GM18498 (cell line): Measurements from ENCODE around the gene PRKCD.
A peak's percentile ranks its signal among the peaks of the same experiment; 100 is the strongest.

ENCODE experiments used
- ATAC-seq: cut with Tn5 transposase; IDR thresholded peaks from one replicate; pipeline ENCODE4 v1.9.1; 2021; ENCODE audit warnings: mild to moderate bottlenecking, moderate library complexity; ENCODE audit not compliant: unreplicated experiment

Gene PRKCD

DNA sequence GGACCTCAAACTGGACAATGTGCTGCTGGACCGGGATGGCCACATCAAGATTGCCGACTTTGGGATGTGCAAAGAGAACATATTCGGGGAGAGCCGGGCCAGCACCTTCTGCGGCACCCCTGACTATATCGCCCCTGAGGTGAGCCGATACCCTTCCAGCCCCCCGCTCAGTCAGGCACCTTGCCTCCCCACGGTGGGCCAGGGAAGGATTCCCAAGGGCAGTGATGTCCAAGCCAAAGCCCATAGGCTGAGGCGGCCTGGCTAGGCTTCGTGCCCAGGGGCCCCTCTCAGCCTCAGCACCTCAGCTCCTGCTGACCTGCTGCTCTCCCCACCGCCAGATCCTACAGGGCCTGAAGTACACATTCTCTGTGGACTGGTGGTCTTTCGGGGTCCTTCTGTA lies 27.7 kb downstream of the PRKCD start:
- no peak for ATAC-seq

- no peak for ATAC-seq
Measured at GRCh38 chr3:53189276-53189675, 28.3 kb downstream of the PRKCD start.

DNA sequence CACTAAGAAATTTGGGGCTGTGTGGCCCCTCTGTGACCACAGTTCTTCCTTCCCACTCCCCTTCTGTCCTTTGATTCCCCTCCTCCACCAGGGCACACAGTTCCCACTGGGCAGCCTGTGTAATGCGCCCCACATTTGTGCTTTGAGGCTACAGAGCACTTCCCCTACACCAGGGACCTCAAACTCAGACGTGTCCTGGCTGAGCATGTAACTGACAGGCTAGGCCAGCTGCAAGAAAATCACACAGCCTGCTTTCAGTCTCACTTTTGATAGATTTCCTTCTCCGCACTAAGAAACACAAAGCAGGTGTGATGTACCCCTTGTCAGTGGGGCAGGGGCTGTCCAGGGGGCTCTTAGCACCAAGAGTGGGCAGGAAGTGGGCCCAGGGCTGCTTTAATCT lies 29.6 kb downstream of the PRKCD start:
- ATAC-seq, result peak; percentile 43

DNA sequence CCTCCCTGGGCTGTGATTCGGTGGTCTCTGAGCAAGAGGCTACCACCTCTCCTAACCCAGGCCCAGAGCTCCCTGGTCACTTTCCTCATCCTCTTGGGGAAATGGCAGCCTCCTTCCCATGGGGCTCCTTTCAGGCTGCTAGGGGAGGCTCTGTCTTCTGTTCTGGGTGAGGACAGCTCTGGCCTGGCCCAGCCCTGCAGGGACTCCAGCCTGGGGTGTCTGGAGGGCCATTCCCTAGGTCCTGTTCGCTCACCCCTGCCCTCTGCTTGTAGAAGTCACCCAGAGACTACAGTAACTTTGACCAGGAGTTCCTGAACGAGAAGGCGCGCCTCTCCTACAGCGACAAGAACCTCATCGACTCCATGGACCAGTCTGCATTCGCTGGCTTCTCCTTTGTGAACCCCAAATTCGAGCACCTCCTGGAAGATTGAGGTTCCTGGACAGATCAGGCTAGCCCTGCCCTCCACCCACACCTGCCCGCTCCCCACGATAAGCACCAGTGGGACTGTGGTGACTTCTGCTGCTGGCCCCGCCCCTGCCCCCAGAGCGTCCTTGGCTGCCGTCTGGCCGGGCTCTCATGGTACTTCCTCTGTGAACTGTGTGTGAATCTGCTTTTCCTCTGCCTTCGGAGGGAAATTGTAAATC lies 30.9 kb downstream of the PRKCD start:
- no peak for ATAC-seq

DNA sequence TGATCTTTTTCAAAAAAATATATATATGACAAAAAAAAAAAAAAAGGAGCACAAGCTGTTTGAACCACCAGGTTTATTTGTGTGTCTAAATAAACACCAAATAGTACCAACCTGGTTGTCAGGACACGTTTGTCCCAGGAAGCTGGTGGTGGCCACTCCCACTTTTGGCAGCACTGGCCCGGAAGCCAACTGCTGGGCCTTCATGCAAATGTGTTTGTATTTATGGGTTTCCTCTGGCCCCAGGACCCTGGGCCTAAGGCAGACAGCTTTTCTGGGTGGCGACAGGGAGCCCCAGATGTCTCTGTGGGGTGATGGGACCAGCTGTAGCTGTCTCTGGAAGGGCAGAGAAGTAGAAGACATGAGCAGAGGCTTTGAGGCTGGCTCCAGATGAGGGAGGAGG lies 31.6 kb downstream of the PRKCD start:
- peak; percentile 67 for ATAC-seq

GRCh38 chr3:53193466-53194209 lies 32.6 kb downstream of the PRKCD start:
- no peak for ATAC-seq

- ATAC-seq, result no peak
Measured at GRCh38 chr3:53194210-53195065, 33.4 kb downstream of the PRKCD start.

- ATAC-seq, result no peak
Measured at GRCh38 chr3:53195066-53195450, 34.0 kb downstream of the PRKCD start.

DNA sequence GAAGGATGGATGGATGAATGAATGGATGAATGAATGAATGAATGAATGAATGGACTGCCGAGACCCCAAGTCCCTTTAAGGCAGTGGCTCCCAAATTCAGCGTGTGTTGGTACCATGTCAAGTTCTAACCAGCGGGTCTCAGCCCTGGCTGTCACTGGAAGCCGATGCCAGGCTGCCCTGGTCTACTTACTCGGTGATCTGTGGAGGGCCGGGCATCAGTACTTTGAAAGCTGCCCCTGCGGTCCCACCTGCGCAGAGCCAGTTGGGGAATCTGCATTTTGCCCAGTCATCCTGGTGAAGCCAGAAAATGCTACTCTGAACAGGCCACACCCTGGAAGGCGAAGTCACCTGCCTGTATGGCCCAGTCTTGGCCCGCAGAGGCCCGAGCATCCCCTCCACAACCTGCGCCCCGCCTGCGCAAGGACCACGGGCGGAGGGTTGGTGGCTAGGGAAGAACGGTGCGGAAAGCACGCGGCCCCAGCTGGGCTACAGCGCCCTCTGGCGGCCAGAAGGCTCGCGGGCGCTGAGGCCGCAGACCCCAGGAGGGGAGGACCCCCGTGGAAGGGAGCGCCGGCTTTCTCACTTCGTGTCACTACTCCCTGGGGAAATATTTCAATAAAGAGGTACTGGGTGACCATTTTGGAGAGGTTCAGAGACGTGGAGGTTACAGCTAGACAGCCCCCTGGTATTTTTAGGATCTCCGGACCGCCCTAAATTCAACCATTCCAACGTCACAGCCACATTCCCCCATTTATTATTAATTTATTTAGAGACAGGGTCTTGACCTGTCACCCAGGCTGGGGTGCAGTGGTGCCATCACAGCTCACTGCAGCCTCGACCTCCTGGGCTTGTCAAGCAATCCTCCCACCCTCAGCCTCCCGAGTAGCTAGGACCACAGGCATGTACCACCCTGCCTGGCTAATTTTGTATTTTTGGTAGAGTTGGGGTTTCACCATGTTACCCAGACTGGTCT lies 34.9 kb downstream of the PRKCD start:
- ATAC-seq, result no peak

DNA sequence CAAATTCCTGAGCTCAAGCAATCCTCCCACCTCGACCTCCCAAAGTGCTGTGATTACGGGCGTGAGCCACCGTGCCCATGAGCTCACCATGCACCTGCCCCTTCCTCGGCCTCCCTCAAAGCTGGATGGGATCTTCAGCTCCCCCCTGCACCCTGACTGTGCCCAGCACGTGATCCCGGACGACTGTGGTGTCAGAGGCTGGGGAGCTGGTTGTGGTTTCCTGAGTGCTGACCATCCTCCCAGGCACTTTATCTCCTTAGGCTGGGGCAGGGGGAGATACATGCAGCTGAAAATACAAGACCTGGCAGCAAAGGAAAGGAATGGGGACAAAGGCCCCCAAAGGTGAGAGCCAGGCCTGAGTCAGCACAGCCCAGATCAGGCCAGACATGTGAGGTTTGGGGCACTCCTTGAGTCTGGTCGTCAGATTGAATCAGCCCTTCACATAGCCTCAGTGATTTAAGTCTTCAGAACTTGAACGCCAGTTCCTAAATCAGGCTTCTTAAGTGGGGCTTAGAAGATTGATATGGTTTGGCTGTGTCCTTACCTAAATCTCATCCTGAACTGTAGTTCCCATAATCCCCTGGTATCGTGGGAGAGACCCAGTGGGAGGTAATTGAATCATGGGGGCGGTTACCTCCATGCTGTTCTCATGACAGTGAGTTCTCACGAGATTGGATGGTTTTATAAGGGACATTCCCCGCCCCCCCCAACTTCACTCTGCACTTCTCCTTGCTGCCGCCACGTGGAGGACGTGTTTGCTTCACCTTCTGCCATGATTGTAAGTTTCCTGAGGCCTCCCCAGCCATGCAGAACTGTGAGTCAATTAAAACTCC lies 35.8 kb downstream of the PRKCD start:
- ATAC-seq, result no peak

GRCh38 chr3:53198256-53198977 lies 37.4 kb downstream of the PRKCD start:
- ATAC-seq, result no peak

- ATAC-seq, result no peak
Measured at GRCh38 chr3:53198996-53199395, 38.0 kb downstream of the PRKCD start.

- ATAC-seq, result no peak
Measured at GRCh38 chr3:53199834-53200233, 38.8 kb downstream of the PRKCD start.

- ATAC-seq, result no peak
Measured at GRCh38 chr3:53200501-53201498, 39.8 kb downstream of the PRKCD start.

GRCh38 chr3:53202331-53203015 lies 41.5 kb downstream of the PRKCD start:
- no peak for ATAC-seq

GRCh38 chr3:53211706-53212702 lies 51.0 kb downstream of the PRKCD start:
- ATAC-seq, result no peak
